Head of caudate nucleus (tissue), 42 donors: ENCODE measurements around the gene HCFC2.

ENCODE experiments used
- DNase-seq, 42 donors: peaks; one replicate each; pipeline versions ENCODE4 v3.0.0 to v3.0.0-alpha.2; 2020 to 2021; ENCODE audit warnings: mixed read lengths in 7 of 42
- intact Hi-C: fragments of 100-400 bp; cut with DNase I; formaldehyde crosslinking; loops from one replicate; pipeline ENCODE4 v1.15.0; 2022

HCFC2 gene

GRCh38 chr12:104138797-104139152 is 74.4 kb downstream of the HCFC2 start:
- intact Hi-C loops: loop anchor here (5.0 to 10.0 kb wide), 3 partner anchors 74 to 204 kb away; partner anchors contain the start of genes HCFC2 and HSP90B1
- peak in 36 of 42 donors; percentile 3 to 67 (median 30) for DNase-seq

- DNase-seq: no peak
- intact Hi-C loops: loop anchor here (10.0 kb wide), 1 partner anchor 142 kb away; no protein-coding TSS in a partner anchor
Observed at GRCh38 chr12:104142543-104142942, 78.2 kb downstream of the HCFC2 start.

GRCh38 chr12:104143002-104143401 is 78.7 kb downstream of the HCFC2 start:
- DNase-seq: no peak
- intact Hi-C loops: loop anchor here (10.0 kb wide), 1 partner anchor 142 kb away; no protein-coding TSS in a partner anchor

- DNase-seq: no peak
- intact Hi-C loops: loop anchor here (10.0 kb wide), 1 partner anchor 141 kb away; no protein-coding TSS in a partner anchor
Observed at GRCh38 chr12:104143918-104144317, 79.6 kb downstream of the HCFC2 start.

GRCh38 chr12:104147346-104147745 is 83.0 kb downstream of the HCFC2 start:
- no peak for DNase-seq
- intact Hi-C loops: loop anchor here (10.0 kb wide), 1 partner anchor 137 kb away; no protein-coding TSS in a partner anchor

GRCh38 chr12:104150416-104150815 is 86.1 kb downstream of the HCFC2 start:
- intact Hi-C loops: no loop called here
- DNase-seq: no peak

- intact Hi-C loops: no loop called here
- DNase-seq: no peak
Observed at GRCh38 chr12:104152685-104153241, 88.4 kb downstream of the HCFC2 start.

- intact Hi-C loops: no loop called here
- DNase-seq: no peak
Observed at GRCh38 chr12:104154286-104154685, 90.0 kb downstream of the HCFC2 start.

GRCh38 chr12:104154806-104155205 is 90.5 kb downstream of the HCFC2 start:
- intact Hi-C loops: no loop called here
- no peak for DNase-seq
